HG02610 (cell line): ENCODE results near the gene ATG14.
"Not testable (repeated sequence)": the region's sequence is repeated elsewhere in the genome, so short reads cannot be mapped to it uniquely, and the experiment has no call there.

Source experiments
- ATAC-seq: cut with Tn5 transposase; IDR thresholded peaks from one replicate; pipeline ENCODE4 v1.9.1; 2021; ENCODE audit warnings: mild to moderate bottlenecking, moderate library complexity; ENCODE audit not compliant: unreplicated experiment

ATG14 gene

DNA sequence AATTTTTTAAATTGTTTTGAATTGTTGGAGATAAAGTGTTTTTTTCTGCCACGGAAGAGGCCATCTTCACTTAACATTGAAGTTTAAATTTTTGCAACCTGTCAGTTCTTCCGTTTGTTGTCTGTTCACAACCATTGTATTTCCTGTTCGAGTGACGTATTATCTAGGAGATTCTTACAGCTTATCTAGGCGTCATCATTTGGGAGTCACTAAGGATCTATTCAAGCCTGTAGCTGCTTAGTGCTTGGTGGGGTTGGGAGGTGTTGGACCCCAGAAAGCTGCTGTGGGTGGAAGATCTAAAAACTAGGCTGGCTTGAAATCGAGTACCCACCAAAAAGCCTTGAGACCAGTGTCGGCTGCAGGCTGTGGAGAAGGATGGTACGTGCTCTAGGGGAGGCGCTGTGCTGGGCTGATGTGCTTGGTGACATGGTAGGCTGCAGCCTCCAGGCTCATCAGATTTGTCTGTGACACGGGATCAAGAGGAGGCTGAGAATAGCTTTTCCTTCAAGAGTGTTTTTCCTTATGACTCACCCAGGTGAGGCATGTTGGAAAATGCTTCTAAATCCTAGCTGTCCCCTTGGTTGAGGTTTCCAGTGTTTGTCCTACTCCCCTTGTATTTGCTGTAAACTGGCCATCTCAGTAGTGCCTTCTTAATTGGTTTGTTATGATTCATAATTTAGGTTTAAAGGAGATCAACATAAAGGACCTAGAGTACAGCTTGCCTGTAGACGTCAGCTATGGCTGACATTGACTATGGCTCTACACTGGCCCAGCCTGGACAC lies 57.8 kb downstream of the ATG14 start:
- ATAC-seq = peak; percentile 9

DNA sequence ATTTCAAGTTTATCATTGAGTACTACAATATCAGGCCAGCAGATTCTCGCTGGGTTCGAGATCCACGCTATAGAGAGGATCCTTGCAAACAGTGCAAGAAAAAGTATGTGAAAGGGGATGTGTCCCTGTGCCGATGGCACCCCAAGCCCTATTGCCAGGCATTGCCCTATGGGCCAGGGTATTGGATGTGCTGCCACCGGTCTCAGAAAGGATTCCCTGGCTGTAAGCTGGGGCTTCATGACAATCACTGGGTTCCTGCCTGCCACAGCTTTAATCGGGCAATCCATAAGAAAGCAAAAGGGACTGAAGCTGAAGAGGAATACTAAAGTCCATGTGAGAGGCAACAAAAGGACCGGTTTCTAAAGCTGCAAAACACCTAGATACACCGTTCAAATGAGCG lies 59.4 kb downstream of the ATG14 start:
- ATAC-seq = no peak

DNA sequence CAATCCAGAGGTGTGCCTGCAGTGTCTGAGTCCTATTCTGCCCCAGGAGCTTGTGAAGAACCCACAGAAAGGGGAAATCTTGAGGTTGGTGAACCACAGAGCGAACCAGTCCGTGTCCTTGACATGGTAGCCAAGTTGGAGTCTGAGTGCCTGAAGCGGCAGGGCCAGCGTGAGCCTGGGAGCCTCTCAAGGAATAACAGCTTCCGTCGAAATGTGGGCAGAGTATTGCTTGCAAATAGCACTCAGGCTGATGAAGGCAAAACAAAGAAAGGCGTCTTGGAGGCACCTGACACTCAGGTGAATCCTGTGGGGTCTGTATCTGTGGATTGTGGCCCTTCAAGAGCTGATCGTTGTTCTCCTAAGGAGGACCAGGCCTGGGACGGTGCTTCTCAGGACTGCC lies 60.5 kb downstream of the ATG14 start:
- no peak for ATAC-seq

DNA sequence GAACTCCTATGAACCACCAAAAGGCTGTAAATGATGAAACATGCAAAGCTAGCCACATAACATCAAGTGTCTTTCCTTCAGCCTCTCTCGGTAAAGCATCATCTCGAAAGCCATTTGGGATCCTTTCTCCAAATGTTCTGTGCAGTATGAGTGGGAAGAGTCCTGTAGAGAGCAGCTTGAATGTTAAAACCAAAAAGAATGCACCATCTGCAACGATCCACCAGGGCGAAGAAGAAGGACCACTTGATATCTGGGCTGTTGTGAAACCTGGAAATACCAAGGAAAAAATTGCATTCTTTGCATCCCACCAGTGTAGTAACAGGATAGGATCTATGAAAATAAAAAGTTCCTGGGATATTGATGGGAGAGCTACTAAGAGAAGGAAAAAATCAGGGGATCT lies 61.2 kb downstream of the ATG14 start:
- no peak for ATAC-seq

DNA sequence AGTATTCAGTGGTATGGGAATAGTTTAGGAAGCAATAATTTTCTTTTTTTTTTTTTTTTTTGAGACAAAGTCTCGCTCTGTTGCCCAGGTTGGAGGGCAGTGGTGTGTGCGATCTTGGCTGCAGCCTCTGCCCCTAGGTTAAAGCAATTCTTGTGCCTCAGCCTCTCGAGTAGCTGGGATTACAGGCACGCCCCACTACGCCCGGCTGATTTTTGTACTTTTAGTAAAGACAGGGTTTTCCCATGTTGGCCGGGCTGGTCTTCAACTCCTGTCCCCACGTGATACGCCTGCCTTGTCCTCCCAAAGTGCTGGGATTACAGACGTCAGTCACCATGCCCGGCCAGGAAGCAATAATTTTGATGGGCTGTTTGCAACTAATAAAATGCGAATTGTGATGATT lies 62.1 kb downstream of the ATG14 start:
- no peak for ATAC-seq

DNA sequence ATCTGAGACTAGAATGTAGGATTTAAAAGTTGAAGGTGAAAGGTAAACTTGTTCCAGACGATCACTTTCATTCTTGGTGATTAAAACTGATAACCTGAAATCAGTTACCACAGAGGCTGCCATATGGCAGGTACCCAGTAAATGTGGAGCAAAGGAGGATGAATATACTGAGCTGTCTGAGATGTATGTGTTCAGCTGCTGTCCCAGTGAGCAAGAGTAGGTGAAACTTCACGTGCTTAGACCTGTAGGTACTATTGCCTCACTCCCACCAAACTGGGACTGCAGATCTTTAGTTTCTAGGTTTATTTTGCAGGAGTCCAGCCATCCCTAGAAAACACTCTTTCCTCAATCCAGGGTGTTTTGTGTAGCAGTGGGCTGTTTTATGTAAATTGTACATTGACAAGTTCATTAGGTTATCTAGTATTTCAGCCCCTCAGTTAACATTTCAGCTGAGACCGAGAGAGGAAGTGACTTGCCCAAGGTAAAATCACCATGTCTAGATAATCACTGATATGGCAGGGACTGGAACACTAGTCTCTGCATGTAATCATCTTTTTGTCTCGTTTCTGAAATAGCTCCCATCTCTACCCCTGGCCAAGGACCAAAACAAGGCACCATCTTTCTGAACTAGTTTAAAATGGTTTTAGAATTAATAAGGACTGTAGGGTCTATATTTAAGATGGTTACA lies 62.7 kb downstream of the ATG14 start:
- no peak for ATAC-seq

DNA sequence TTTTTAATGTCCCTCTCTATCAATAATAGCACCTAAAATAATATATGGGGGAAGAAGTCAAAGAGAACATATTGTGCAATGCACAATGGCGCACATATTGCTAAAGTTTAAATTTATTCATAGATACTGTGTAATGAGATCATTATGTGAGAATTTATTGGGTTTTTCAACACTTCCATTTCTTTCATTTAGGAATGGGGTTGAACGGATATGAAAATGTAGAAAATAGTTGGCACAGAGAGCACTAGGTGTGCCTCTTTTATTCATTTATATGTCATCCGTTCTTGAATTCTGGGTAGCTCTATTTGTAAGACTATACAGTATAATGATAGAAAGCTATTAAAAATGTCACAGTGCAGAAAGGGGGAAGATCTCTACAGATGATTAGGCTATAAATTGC lies 63.9 kb downstream of the ATG14 start:
- ATAC-seq = no peak

DNA sequence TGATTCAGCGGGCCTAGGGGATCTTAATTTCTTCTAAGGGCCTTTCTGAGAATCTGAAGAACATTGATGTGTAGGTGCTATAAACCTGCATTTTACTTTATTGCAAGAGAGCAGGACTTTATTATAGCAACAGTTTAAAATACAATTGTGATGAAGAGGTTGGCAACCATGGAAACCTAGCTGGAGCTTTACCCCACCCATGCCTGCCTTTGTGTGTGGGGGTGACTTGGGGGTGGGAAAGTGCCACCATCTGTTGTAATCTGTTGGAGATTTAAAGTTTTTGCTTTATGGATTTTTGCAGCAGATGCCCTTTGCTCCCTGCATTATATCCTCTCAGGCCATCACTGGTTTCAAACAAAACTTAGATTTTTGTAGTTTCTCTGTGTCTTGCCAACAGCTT lies 64.6 kb downstream of the ATG14 start:
- ATAC-seq = no peak

DNA sequence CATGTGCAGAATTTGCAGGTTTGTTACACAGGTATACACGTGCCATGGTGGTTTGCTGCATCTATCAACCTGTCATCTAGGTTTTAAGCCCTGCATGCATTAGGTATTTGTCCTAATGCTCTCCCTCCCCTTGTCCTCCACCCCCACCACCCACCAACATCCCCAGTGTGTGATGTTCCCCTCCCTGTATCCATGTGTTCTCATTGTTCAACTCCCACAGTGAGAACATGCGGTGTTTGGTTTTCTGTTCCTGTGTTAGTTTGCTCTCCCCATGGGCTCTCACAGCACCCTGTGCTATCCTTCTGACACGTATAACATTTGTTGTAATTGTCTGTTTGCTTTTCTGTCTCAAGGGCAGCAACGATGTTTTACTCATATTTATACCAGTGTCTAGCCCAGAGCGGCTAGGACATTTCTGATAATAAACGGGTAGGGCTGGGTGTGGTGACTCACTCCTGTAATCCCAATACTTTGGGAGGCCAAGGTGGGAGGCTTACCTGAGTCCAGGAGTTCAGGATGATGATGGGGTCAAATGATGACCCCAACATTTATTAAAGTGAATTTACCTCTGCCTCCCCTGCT lies 67.0 kb downstream of the ATG14 start:
- not testable (repeated sequence) for ATAC-seq

DNA sequence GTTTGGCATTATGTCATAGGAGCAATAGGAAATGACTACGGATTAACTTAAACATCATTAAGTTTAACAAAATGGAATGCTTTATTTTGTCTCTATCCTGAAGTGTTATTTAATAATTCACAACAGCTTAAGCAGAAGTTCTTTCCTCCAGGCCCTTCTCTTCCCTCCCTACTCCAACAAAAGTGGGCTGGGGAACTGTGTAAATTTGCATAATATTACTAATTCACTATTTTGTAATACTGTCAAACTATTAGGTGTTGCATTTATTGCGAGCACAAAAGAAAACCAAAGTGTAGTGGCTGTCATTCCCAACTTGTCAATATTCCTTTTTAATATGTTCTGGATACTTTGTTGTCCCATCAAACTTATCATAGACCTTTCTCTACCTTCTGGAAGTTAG lies 69.8 kb downstream of the ATG14 start:
- no peak for ATAC-seq

DNA sequence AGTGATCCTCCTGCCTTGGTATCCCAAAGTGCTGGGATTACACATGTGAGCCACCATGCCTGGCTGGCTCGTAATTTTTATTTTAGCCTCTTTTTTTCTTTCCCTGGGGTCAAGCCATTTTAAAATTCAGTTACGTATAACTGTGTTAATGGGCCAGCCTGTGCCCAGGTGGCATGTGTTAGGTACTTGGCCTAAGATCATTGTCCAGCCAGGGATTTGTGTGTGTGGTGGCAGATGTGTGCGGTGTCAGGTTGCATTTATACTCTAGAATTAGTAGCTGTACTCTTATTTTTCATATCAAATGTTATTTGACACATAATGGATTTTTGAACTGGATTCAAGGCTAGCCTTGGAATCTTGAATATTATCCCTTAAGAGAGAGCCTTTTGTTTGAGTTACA lies 71.1 kb downstream of the ATG14 start:
- ATAC-seq = no peak

DNA sequence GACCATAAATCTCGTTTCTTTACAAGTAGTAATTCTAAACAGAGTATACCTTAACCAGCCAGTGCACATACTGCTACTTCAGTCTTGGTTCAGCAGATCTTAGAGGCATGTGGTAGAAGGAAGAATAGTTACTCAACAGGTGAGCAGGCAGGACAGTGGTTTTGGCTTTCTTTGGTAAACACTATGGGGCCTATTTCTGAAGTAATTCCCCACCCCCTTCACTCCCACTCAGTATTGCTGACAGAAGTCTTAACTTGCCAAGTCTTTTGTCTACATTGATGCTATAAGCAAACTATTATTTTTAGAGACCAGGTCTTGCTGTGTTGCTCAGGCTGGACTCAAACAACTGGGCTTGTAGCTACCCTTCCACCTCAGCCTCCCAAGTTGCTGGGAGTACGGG lies 71.9 kb downstream of the ATG14 start:
- ATAC-seq = peak; percentile 68

DNA sequence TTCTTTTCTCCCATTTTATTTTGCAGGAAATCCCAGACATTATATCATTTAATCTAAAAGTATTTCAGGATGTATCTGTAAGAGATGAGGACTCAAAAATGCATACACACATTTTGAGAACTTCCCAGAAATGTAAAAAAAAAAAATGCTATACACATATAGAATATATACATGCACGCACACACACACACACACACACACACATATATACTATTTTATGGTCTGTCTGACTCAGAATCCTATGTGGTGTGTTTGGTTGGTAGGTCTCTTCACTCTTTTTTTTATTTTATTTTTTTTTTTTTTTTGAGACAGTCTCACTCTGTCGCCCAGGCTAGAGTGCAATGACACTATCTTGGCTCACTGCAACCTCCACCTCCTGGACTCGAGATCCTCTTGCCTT lies 74.9 kb downstream of the ATG14 start:
- ATAC-seq = no peak

DNA sequence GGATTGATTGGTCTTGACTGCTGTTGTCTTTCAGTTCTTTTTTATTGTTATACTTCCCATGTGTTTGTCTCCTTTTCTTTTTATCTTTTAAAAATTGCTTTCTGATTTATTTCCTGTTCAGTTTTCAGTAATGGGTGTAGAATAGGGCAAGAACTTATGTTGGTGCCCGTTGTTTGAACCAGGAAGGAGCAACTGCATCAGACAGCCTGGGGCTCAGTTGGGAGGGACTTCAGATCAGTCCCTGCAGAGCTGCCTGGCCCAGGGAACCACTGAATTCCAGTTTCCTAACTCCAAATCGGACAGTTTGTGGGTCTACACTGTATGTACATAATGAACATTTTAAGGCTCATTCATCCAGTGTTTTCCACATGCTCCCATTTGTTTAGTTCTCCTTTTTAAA lies 75.5 kb downstream of the ATG14 start:
- no peak for ATAC-seq

DNA sequence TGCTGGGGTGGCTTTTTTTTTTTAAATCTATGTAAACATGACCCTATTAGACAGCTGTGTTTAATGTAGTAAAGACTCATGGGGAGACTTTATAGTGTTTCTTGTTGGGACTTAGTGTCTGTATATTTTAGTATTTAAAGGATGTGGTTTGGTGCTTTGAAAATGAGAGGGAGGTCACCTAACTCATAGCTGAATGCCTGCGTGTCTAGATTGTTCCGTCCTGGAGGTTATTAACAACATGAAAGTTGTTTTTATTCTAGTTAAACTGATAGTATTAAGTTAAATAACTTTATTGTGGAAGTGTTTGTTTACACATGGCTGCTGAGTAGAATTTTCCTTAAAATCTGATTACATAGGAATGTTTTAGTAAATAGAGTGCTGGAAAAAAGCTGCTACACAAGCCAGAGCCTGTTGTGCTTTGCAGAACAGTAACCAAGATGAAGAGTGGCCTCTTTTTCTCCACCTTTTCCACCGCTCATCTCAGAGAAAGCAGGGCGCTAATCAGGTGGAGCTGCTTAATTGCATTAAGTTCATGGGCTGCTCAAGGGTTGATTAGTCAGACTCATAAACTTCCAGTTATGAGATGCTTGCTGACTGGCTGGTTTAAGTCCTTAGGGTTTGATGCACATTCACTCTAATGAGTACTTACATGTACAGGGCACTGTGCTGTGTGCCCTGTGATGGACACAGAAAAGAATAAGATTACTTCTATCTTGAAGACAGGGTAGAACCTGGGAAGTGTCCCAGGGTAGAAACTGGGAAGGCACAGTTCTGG lies 77.7 kb downstream of the ATG14 start:
- ATAC-seq = peak; percentile 43

DNA sequence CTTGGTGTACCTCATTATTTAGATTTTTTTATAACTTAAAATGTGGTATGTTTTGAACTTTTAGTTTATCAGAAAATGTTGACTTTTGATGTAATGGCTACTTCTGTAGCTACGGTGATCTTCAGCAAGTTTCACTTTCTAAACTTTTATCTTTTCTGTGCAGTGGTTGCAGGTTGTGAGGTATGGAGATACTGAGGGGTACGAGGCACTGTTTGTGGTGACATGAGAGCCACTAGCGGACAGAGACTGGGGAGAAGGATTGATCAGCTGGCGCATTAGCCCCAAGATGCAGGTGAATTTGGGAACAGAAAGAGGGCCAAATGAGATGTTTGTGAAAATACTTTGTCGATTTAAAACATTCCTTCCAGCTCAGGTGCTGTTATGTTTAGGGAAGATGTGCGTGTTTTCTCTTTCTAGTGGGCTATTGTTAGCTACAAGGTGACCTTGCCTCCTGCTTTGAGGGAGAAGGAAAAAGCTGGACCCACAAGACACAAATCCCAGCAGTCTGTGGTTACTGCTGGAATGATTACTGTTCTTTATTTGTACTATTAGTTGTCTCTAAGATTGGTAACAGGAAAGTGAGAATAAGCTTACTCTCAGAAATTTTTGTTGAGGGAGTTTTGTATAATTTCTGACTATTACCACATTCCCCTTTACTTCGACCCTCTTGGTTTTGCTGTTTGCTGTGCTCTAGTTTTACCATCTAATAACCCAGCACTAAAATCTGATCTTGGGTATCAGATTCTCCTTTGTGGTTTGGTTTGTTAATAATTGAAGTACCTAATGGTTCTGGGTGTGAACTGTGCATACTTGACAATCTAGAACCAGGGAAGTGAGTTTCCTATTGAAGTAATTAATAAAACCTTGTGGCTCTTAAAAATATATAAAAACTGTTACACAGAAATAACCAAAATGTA lies 78.7 kb downstream of the ATG14 start:
- ATAC-seq = peak; percentile 42

DNA sequence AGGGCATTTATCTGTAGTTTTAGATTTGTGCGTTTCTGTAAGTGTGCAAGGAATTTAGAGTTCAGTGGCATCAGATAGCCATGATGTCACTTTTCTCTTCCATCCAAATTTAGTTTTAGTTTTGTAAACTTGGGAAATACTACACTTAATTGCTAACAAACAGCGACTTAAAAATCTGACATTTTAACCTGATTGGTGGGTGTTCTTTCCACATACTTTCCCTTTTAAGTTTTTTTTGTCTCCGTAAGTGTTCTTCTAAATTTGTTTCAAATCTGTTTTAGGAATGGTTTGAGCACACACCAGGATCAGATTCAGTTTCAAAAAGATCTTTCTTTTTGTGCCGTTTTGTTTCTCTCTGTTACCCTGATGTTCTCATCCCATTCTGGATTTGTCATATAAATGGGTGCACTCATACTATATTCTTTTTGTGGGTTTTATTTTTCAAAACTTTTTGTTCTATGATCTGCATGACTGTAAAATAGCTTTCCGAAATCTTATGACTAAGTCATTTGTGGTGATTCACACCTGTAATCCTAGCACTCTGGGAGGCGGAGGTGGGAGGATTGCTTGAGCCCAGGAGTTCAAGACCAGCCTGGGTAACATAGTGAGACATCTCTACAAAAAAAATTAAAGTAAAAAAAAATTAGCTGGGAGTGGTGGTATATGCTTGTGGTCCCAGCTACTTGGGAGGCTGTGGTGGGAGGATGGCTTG lies 81.5 kb downstream of the ATG14 start:
- no peak for ATAC-seq

DNA sequence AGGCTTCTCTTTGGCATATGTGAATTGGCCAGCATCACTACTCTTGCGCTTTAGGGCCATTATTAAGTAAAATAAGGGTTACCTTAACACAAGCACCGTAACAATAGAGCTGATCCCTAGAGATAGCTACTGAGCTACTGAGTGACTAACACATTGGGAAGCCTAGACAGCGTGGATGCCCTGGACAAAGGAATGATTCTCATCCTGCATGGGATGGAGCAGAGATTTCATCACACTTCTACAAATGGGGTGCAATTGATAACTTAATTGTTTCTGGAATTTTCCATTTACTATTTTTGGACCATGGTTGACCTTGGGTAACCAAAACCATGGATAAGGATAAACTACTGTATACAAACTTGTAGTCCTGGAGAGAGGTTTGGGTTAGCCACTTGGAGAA lies 83.3 kb downstream of the ATG14 start:
- no peak for ATAC-seq

DNA sequence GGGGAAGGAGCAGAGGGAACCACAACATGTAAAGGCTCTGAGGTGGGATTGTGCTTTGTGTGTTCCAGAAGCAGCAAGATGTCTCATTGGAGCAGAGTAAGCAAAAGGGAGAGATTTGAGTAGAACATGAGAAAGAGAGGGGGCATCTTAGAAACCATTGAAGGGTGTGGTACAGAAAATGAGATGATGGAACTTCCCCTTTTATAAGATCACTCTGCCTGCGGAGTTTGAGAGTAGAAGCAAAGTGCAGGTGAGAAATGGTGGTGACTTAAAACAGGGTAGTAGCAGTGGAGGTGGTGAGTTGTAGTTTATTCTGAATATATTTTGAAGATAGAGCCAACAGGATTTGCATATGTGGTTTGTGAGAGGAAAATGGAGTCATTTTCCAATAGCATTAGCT lies 84.5 kb downstream of the ATG14 start:
- peak; percentile 80 for ATAC-seq

DNA sequence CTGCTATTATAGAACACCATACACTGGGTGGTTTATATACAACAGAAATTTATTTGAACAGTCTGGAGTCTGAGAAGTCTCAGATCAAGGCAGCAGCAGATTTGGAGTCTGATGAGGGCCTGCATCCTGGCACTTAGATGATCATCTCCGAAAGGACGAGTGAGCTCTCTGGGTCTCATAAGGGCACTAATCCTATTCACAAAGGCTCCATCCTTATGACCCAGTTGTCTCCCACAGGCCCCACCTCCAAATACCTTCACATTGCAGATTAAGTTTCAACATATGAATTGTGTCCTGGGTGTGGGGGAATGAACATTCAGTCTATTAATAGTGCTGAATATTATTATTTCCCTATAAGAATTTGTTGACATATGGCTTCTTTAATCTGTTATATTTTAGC lies 86.8 kb downstream of the ATG14 start:
- ATAC-seq = no peak
